HG03196 (cell line): ENCODE results near the gene TBC1D4.

Experiments
- ATAC-seq: cut with Tn5 transposase; IDR thresholded peaks from one replicate; pipeline ENCODE4 v1.9.1; 2021; ENCODE audit not compliant: unreplicated experiment

TBC1D4 gene

GRCh38 chr13:75418186-75418843 is 63.7 kb downstream of the TBC1D4 start:
- no peak for ATAC-seq

DNA sequence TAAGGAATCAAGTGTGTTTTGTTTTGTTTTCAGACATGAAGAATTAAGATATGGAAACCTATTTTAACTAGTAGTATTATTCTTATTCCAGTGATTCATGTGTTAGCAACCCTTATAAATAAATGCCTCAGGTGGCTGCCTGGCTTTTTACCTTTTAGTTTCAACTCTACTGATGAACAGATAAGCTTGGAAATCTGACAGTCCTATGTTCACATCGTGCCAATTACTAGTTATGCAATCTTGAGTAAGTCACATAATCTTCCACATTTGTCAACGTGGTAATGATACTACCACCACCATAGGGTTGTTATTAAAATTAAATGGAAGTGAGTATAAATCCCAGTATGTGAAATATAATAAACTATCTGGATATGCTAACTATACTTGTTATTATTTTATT is 64.3 kb downstream of the TBC1D4 start:
- no peak for ATAC-seq

- peak; percentile 17 for ATAC-seq
Measured at GRCh38 chr13:75417012-75417384, 65.0 kb downstream of the TBC1D4 start.

DNA sequence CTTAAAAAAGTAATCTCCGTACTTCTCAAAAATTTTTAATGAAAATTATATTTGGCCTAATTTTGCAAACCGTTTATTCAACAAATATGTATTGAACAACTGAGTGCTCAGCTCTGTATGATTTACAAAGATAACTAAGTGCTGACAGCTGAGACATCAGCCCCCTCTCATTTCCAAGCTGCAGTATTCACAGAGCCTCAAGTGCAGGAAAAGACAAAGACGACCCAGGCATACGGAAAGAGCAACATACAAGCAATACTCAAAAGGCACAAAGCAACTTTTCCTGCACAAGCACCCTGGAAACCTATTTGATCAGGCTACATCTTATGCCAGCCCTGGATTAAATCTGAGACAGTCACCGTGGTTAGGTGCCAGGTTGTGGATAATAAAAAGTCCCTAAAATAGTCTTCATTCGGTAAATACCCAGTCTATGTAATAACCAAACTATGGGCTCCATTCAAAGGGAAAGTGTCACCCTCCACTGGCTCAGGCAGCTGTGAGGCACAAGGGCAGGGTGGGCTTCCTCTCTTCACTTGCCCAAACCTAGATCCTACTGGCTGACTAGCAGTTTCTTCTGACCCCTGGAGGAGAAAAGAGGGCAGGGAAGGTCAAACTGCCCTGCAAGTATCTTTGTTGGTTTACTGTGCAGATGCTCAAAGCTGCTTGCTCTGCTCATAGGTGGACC is 65.5 kb downstream of the TBC1D4 start:
- peak; percentile 60 for ATAC-seq

DNA sequence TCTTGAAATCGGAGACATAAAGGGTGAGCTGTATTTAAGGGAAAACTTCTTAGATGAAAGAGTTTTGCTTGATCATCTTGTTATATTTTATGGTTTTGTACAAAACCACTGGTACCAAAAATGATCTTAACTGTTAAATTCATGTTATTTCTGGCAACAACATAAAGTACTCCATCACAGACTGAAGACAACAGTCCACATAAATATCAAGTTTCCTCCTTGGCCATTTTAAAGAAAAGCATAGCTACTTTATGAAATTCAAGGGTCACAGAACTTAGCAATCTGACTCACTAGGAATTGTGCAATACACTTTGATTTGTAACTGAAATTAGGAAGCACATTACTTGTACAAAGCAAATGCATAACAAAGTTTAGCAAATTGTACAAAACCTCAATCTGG is 66.3 kb downstream of the TBC1D4 start:
- no peak for ATAC-seq

- no peak for ATAC-seq
Measured at GRCh38 chr13:75415171-75415570, 66.8 kb downstream of the TBC1D4 start.

- no peak for ATAC-seq
Measured at GRCh38 chr13:75414036-75414827, 67.7 kb downstream of the TBC1D4 start.

DNA sequence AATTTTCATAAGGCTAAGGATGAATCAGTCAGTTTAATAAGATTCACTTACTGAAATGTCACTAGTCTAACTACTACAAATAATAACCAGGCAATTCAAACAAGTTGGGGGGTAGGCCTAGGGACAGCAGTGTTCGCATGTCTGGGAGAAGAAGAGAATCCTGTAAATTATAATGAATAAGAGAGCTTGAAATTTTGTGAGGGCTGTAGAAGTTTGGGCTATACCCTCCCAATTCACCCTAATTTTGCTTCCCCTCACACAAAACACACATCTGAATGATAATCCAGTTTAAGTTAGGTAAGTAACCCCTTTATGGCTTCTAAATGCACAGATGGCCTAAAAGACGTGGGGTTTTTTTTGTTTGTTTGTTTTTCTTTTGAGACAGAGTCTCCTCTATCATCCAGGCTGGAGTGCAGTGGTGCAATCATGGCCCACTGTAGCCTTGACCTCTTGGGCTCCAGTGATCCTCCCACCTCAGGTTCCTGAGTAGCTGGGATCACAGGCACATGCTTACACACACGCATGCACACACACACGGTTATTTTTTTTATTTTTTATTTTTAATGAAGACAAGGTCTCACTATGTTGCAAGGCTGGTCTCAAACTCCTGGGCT is 69.9 kb downstream of the TBC1D4 start:
- ATAC-seq = no peak

- ATAC-seq = no peak
Measured at GRCh38 chr13:75410207-75410606, 71.8 kb downstream of the TBC1D4 start.

GRCh38 chr13:75407998-75408397 is 74.0 kb downstream of the TBC1D4 start:
- no peak for ATAC-seq

GRCh38 chr13:75407473-75407872 is 74.5 kb downstream of the TBC1D4 start:
- ATAC-seq = no peak

GRCh38 chr13:75405976-75406703 is 75.8 kb downstream of the TBC1D4 start:
- no peak for ATAC-seq

DNA sequence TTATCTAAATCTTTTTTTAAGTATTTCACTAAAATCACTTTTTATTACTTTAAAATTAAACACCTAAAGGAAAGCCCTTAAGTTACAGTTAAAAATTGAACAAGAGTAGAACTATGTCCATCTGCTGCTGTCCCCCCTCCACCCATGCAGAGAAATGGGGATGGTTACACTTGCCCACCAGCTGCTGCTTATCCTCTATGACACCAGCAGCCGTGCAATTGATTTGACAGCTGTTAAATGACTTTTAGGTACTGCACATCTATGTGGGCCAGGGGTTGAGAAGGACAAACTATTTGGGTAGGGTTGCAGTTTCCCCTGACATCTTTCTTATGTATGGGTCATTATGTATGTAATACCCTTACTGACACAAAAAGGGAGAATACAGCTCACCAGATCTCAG is 77.2 kb downstream of the TBC1D4 start:
- no peak for ATAC-seq

DNA sequence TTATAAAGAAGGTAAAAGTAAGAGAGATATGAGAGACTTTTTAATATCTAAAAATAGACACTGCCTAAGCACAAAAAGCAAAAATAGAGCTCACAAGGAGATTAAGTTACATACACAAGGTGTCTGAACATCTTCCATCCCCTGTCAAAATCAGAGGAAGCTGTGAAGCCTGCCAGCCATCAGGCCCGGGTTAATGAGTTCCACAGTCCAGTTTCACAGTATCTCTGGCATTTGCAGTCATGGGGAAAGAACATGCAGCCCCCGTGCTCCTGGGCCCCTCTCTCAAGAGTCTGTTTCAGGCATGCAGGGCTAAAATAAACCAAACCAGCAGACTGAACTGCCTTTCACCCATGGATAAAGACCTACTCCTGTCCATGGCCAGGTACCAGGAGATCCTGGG is 79.2 kb downstream of the TBC1D4 start:
- ATAC-seq = no peak

DNA sequence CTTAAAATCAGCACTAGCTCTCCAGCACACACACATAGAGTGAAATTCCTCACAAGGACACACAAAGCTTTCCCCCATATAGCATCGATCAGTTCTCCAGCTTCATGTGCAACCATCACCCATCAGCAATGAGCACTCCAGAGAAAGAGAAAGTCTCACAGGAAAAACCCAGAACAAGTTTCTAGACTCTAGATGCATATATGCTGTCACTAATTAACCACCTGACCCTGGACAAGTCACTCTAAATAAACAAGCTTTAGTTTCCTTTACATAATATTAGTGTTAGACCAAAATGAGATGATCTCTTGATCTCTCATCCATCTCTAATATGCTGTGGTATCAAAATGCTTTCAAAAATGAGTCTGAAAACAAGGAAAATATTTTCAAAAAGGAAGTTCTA is 81.2 kb downstream of the TBC1D4 start:
- peak; percentile 64 for ATAC-seq

GRCh38 chr13:75399879-75400217 is 82.1 kb downstream of the TBC1D4 start:
- ATAC-seq = no peak

GRCh38 chr13:75399168-75399878 is 82.6 kb downstream of the TBC1D4 start:
- ATAC-seq = no peak

- ATAC-seq = no peak
Measured at GRCh38 chr13:75398072-75398471, 83.9 kb downstream of the TBC1D4 start.

- no peak for ATAC-seq
Measured at GRCh38 chr13:75395901-75396300, 86.1 kb downstream of the TBC1D4 start.

GRCh38 chr13:75395066-75395465 is 86.9 kb downstream of the TBC1D4 start:
- no peak for ATAC-seq
